ENCODE measurements around the gene GPR62. TPM values are rescaled to one million over a fixed set of nuclear protein-coding genes. Genes with fewer than 3 reads are reported as not detected.

The GPR62 gene
- total RNA-seq, 1 donor from 2014 or later = not detected

- Histone ChIP-seq H3K27me3 (ENCODE audit: low read depth) (no peaks in the 10 kb centered on the region), H3K4me3 (peak overlapping the region; percentile 88), H3K4me1 (peaks cover 39% of the 10 kb centered on the region), H3K27ac (peak overlapping the region; percentile 97), H3K9me3 (no peaks in the 10 kb centered on the region), H3K36me3 (no peaks in the 10 kb centered on the region)
- ATAC-seq = peak; percentile 8 to 13
- peak; percentile 87 for DNase-seq
- intact Hi-C loops (cut with DNase I) = no loop called here
- peak; percentile 20 for TF ChIP-seq CTCF (IDR thresholded peaks at IDR 0.05)
Observed at GRCh38 chr3:51975852-51976549, 20.8 kb downstream of the GPR62 start.

- no peaks in the 10 kb centered on the region for H3K27me3 ChIP-seq (ENCODE audit: low read depth)
- H3K9me3 ChIP-seq = no peaks in the 10 kb centered on the region
- DNase-seq (no peak), ATAC-seq (no peak)
- H3K36me3 ChIP-seq = no peaks in the 10 kb centered on the region
- no peak overlapping the region for H3K27ac ChIP-seq
- H3K4me1 ChIP-seq = peaks cover 38% of the 10 kb centered on the region
- TF ChIP-seq CTCF (IDR thresholded peaks at IDR 0.05) = no peak
- no peak overlapping the region for H3K4me3 ChIP-seq
- intact Hi-C loops (cut with DNase I) = no loop called here
Observed at GRCh38 chr3:51977446-51978142, 22.4 kb downstream of the GPR62 start.

- no peak overlapping the region for H3K4me3 ChIP-seq
- DNase-seq (no peak), ATAC-seq (no peak)
- peaks cover 36% of the 10 kb centered on the region for H3K4me1 ChIP-seq
- H3K27me3 ChIP-seq (ENCODE audit: low read depth) = no peaks in the 10 kb centered on the region
- intact Hi-C loops (cut with DNase I) = no loop called here
- H3K9me3 ChIP-seq = no peaks in the 10 kb centered on the region
- H3K27ac ChIP-seq = no peak overlapping the region
- TF ChIP-seq CTCF (IDR thresholded peaks at IDR 0.05) = no peak
- no peaks in the 10 kb centered on the region for H3K36me3 ChIP-seq
Observed at GRCh38 chr3:51978143-51978502, 22.9 kb downstream of the GPR62 start.

- Histone ChIP-seq H3K4me3 (no peak overlapping the region), H3K4me1 (peaks cover 38% of the 10 kb centered on the region), H3K9me3 (no peaks in the 10 kb centered on the region), H3K27ac (peak overlapping the region; percentile 24), H3K27me3 (ENCODE audit: low read depth) (no peaks in the 10 kb centered on the region), H3K36me3 (no peaks in the 10 kb centered on the region)
- intact Hi-C loops (cut with DNase I) = no loop called here
- DNase-seq (no peak), ATAC-seq (no peak)
- TF ChIP-seq CTCF (IDR thresholded peaks at IDR 0.05) = no peak
Observed at GRCh38 chr3:51980253-51980652, 25.1 kb downstream of the GPR62 start.

GRCh38 chr3:51982352-51982837, 27.2 kb downstream of the GPR62 start:
- ATAC-seq = peak; percentile 58 to 60
- DNase-seq = no peak

More at GRCh38 chr3:51982352-51982837, 27.2 kb downstream of the GPR62 start:
- no peaks in the 10 kb centered on the region for H3K9me3 ChIP-seq
- no peaks in the 10 kb centered on the region for H3K27me3 ChIP-seq (ENCODE audit: low read depth)
- intact Hi-C loops (cut with DNase I) = no loop called here
- H3K36me3 ChIP-seq = no peaks in the 10 kb centered on the region
- peaks cover 25% of the 10 kb centered on the region for H3K4me1 ChIP-seq
- peak; percentile 51 for TF ChIP-seq CTCF (IDR thresholded peaks at IDR 0.05)
- H3K27ac ChIP-seq = peak overlapping the region; percentile 95
- H3K4me3 ChIP-seq = peak overlapping the region; percentile 68

Data from lower lobe of right lung (tissue), 2 donors.